HG03354 (cell line): ENCODE data around the gene PITX3.
"Not testable (repeated sequence)": the region's sequence is repeated elsewhere in the genome, so short reads cannot be mapped to it uniquely, and the experiment has no call there.

Source experiments
- ATAC-seq: cut with Tn5 transposase; IDR thresholded peaks from one replicate; pipeline ENCODE4 v1.9.1; 2021; ENCODE audit warnings: mild to moderate bottlenecking; ENCODE audit not compliant: unreplicated experiment, poor library complexity, severe bottlenecking

PITX3 gene

DNA sequence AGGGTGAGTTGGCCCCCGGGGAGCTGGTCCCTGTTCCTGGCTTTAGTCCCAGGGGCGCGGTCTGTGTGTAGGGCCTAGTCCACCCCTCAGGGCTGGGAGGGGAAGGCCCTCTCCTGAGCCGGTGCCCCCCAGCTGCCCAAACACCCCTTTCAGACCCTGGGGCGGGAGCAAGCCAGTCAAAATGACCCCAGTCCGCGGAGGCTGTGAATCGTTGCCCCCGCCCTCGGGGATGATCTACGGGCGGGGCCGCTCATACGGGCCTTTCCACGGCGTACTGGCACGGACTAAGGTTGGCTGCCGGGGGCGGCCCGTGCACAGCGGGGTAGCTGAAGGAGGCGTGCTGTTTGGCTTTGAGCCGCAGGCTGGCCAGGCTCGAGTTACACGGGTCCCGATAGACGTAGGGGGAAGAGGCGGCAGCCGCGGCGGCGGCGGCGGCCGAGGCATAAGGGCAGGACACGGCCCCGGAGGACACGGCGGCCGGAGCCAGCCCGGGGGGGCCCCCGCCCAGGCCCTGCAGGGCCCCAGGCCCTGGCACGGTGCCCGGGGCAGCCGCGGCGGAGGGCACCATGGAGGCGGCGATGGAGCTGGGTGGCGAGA, 10.9 kb downstream of the PITX3 start:
- no peak for ATAC-seq

DNA sequence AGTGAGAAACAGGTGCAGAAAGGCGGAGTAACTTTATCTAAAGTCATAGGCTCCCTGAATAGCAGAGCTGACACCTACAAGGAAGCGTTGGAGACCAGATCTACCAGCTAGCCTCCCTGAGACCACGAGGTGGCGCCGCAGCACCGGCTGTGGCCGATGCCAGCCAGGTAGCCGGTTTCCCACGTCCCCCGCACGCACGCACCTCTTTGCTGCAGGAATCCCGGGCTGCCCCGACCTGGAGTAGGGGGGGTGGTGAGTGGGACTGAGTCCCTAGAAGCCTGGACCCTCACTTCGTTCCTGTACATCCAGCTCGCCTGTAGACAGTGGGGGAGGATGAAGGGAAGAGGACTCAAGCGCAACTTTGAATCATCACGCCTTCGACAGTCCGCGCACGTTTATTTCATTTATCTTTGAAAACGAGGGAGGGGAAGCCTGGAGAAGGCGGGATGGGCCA, 11.5 kb downstream of the PITX3 start:
- no peak for ATAC-seq

DNA sequence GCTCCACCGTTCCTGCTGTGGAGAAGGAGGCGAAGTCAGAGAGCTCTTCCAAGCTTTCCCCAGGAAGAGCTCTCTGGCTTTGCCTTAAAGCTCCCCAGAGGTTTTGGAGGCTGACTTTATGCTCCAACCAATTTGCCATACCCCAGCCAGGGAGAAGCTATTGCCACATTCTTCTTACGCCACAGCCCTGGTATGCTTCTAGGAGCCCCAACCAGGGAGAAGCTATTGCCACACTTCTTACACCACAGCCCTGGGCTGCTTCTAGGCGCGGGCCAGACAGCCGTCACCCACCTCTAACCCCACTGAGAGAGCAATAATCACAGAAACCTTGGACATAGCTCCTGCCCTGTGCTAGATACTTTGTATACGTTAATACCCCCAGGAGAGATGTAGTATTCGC, 14.3 kb downstream of the PITX3 start:
- ATAC-seq = no peak

DNA sequence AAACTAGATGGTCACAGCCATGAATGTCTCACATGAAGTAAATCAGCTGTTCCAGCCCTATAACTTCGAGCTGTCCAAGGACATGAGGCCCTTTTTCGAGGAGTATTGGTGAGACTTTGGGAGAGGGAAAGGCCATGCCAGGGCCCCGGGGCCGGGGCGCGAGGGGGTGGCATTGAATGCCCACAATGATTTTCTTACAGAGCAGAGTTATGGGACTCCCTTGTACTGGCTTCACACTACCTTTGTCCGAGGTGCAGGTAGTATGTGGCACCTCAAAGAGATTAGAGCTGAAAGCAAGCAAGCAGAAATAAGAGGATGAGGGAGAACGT, 14.8 kb downstream of the PITX3 start:
- no peak for ATAC-seq

DNA sequence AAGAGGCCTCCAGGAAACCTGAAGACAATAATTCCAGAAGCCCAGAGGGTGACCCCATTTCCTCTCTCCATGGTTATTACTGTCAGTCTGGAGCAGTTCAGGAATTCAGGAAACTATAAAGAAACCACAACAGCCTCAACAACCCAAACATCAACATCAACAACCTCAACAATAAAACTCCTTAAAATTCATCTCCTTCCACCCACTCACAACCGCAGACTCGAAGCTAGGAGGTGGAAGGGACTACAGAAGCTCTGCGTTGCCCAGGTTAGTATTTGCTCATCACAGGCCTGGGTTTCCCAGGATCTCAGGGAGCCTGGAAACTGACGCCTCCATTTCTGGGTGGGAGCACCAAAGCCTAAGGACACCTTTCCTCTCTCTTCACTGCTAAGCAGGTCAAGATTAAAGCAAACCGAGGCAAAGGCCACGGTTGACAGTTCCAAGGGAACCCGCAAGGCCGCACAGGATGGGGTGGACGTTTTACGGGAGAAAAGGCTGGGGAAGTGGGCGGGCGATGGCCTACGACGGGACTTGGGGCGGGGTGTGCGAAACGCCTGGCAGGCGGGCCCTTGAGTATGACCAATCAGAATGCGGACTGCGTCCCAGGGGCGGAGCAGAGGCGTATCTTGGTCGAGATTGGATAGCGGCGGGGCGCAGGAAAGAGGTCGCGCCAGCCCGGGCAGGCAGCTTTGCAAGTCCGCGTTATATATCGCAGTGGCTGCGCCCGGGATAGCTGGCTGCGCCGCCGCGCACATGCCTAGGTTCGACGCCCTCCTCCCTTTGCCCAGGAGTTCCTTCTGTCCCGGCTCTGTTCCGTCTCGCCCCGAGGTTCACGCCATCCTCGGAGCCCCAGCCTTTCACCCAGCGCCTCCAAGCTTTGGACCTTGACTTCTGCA, 15.4 kb downstream of the PITX3 start, which contains the start of gene ELOVL3:
TSS of gene ELOVL3 (plus strand) at position 654 of the 896 bp plus-strand sequence. CDS start 250 bp downstream, outside the sequence.
- ATAC-seq = peak; percentile 95

DNA sequence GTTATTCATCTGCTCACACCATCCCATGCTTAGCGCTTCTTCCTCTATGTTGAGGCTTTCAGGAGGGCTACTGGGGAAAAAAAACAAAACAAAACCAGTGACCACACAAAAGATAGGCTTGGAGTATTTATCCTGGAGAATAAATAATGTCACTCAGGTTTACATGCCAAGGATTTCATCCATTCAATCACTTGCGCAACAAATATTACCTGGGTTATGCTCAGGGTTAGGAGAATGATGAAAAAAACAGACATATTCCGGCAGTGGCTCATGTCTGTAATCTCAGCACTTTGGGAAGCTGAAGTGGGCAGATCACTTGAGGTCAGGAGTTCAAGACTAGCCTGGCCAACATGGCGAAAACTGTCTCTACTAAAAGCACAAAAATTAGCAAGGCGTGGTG, 18.5 kb downstream of the PITX3 start:
- ATAC-seq = no peak

DNA sequence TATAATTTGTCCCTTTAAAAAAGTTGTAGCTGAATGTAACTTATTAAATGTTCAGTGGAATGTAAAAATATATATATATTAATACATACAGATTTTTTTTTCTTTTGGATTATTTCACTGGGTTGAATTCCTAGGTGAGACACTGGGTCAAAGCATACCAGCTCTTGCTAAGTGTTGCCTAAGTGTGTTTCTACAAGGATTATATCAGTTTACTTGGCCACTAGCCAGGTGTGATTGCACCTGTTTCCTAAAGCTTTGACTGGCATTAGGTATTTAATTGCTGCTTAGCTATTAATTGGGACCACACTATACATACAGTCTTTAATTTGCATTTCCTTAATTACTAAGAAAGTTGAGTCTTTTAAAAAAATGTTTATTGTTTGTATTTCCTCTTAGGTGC, 20.7 kb downstream of the PITX3 start:
- no peak for ATAC-seq

DNA sequence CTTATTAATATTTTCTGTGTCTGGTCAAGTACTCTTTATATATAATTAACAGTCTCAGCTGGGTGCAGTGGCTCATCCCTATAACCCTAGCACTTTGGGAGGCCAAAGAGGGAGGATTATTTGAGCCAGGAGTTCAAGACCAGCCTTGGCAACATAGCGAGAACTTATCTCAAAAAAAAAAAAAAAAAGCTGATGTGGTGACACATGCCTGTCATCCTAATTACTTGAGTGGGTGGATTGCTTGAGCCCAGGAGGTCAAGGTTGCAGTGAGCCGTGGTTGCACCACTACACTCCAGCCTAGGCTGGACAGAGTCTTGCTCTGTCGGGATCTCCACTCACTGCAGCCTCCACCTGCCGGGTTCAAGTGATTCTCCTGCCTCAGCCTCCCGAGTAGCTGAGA, 21.9 kb downstream of the PITX3 start:
- no peak for ATAC-seq

DNA sequence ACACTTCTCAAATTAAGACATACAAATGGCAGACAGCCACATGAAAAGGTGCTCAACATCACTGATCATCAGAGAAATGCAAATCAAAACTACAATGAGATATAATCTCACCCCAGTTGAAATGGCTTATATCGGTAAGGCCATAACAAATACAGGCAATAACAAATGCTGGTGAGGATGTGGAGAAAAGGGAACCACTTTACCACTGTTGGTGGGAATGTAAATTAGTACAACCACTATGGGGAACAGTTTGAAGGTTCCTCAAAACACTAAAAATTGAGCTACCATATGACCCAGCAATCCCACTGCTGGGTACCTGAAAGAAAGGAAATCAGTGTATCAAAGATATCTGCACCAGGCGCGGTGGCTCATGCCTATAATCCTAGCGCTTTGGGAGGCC, 27.7 kb downstream of the PITX3 start:
- ATAC-seq = not testable (repeated sequence)

DNA sequence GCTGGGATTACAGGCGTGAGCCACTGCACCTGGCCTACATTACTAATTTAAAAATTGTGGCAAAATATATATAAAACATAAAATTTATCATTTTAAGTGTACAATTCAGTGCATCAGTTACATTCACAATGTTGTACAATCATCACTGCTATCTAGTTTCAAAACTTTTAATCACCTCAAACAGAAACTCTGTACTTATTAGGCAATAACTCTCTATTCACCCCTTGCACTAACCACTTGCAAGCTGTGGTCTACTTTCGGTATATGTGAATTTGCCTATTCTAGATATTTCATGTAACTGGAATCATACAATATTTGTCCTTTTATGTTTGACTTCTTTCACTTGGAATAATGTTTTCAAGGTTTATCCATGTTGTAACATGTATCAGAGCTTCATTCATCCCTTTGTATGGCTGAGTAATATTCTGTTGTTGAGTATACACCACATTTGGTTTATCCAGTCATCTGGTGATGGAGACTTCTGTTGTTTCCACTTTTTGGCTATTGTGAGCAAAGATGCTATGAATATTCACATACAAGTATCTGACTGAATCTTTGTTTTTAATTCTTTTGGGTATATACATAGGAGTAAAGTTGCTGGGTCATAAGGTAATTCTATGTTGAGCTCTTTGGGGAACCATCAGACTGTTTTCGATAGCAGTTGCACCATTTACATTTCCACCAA, 29.6 kb downstream of the PITX3 start:
- no peak for ATAC-seq

DNA sequence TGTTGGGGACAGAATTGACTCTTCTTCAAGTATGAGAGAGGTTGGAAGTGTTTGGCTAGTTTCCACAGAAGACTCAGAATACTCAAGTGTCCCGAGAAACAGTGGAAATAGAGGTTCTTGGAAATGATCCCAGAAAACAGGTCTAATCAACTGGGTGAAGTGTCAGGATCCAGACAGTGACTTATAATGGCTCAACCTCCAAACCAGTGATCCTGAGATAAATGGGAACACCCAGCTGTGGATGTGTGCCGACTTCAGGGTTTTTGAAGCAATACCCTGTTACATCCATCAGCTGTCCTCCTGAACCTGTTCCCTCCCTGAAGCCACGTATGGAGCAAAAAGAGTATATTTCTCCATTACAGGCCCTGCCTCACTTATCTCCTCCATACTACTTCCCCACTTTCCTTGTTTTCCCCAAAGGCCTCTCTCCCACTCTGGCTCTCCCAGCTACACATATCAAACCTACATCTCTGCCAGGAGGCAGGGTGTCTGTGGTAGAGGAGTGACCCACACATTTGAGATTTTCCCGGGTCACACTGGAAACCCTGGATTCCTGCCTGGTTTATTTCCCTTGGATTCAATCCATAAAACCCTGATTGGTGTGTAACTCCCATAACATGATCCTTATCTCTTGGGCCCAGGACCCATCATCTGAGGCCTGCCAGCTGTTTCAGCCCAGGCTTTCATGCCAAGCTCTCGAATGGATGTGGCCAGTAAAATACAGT, 32.8 kb downstream of the PITX3 start:
- ATAC-seq = no peak

DNA sequence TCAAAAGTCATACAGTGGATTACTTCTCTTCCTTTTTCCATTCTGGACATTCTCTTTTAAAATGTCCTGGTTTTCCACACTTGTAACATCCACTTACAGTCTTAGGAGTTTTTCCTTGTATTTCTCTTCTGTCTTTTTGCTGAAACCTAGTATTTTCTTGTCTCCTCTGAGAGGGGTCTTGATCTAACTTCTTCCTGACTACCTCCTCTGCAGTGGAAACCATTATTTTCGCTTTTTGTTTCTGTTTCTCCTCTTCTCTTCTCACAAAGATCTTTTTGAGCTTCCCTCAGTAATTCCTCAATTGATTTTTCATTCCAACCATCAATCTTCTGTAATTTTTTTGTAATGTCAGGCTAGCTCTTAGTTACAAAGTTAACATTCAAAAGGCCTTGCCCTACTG, 38.9 kb downstream of the PITX3 start:
- ATAC-seq = no peak

DNA sequence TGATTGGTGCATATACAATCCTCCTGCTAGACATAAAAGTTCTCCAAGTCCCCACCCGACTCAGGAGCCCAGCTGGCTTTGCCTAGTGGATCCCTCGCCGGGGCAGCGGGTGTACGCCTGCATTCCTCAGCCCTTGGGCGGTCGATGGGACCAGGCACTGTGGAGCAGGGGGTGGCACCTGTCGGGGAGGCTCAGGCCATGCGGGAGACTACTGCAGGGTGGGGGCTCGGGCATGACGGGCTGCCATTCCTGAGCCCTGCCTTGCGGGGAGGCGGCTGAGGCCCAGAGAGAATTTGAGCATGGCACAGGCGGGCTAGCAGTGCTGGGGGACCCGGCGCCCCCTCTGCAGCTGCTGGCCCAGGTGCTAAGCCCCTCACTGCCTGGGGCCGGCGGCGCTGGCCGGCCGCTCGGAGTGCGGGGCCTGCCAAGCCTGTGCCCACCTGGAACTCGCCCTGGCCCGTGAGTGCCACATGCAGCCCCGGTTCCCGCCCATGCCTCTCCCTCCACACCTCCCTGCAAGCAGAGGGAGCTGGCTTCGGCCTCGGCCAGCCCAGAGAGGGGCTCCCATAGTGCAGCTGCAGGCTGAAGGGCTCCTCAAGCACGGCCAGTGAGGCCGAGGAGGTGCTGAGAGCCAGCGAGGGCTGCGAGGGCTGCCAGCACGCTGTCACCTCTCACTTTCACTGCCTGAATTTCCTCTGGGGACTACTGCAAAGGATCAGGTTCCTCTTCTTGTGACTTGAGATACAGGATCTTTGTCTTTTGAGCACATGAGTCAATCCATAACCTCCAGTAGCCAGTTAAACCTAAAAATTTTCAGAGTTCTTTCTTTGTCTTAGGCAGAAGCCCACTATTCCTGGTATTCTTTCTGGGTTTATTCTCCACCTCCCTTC, 40.3 kb downstream of the PITX3 start:
- no peak for ATAC-seq

DNA sequence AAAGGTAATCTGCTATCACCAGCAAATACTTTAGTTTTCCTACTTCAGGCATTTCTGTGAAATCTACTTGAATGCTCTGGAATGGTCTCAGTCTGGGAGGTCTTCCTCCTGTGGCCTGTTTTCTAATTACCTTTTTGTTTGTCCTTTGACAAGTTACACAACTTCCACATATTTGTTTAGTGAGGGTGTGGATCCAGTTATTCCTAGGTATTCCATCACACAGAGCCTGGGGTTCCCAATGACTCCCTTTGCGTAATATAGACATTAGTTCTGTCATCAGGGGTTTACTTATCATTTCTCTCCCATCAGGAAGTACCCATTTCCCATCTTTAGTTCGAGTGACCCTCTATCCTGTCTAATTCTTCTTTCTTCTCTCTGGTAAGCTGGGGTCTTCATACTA, 43.3 kb downstream of the PITX3 start:
- no peak for ATAC-seq

DNA sequence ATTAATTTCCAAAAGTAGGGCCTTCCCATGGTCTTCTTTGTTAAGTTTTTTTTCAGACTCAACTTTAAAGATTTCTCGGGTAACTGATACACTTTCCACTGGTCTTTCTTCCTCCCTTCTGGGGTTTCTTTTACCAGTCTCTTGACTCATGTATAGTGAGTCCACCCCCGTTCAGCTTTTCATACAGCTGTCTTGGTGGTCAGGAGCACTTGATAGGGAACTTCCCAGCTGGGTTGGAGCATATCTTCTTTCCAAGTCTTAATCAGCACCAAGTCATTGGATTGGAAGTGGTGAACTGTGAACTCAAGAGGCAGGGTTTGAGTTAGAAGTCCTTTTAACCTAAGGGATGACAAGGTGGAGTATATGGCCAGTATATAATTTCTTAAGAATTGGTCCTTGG, 44.4 kb downstream of the PITX3 start:
- no peak for ATAC-seq

DNA sequence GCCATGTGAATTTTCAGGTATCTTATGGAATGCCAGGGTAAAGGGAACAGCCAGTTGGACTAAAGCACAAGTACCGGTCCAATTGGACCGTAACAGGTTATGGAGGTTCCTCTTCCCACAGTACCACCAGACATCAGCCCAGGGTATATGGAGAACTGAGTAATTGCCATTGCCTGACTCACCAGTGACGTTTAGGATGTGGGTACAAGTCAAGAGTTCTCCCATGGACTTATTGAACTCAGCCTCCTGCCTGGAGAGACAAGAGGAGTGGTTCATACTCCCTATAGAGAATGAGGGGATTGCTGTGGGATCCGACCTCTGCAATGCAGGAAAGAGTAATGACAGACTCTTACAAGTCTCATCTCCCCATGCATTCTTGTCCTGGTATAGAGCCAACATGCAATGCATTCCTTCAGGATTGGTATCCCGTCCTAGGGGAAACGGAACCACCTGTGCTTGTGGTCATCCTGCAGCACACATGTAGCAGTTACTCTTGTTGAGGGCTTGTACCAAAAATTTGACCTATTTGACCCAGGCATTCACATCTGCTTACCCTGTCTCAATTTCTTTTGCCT, 45.9 kb downstream of the PITX3 start:
- no peak for ATAC-seq

DNA sequence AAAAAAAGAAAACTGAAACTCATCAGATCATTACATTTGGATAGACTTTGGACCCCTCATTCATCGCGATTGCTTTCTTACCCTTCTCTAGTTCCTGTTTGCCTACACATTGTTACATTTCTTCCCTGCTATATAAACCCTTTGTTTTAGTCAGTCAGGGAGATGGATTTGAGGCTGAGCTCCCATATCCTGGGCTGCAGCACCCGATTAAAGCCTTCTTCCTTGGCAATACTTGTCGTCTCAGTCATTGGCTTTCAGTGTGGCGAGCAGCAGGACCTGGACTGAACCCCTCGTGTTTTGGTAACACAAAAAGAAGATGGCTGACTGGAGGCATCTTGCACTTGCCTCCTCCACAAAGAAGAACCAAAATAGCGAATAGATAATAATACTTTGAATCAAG, 49.4 kb downstream of the PITX3 start:
- ATAC-seq = no peak

DNA sequence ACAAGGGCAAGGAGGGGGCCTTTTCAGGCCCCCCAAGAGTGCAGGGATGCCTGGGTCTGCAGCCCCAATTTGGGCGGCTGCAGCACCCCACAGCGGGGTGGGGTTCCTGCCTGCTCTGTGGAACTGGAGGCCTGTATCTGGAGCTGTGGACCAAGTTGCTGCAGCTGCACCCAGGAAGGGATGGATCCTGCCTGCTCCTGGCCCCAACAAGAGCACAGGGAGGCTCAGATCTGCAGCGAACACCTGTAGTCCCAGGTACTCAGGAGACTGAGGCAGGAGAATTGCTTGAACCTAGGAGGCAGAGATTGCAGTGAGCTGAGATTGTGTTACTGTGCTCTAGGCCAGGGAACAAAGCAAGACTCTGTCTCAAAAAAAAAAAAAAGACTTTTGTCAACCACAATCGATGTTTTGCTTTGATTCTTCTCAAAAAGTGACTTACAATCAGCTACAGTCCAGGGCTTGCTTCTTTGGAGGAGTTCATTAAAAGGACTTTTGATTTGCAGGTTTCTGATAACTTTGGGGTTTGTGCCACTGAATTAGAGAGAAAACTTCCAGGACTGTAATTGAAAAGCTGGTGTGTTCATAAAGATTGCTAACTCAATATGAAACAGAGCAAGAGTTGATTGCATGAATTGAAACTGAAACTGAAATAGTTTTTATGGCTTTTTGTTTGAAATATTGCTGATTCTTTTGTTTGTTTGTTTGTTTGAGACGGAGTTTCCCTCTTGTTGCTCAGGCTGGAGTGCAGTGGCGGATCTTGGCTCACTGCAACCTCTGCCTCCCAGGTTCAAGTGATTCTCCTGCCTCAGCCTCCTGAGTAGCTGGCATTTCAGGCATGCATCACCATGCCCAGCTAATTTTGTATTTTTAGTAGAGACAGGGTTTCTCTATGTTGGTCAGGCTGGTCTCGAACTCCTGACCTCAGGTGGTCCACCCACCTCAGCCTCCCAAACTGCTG, 52.1 kb downstream of the PITX3 start:
- not testable (repeated sequence) for ATAC-seq
